Measurements from ENCODE around the gene CLEC4E.
"Not testable (repeated sequence)": the region's sequence is repeated elsewhere in the genome, so short reads cannot be mapped to it uniquely, and the experiment has no call there.

The CLEC4E gene

GRCh38 chr12:8540831-8541230 is at the start of gene CLEC4E:
CLEC4E (minus strand) TSS chr12:8540905; CDS start chr12:8540797, 108 bp downstream.
- DNase-seq (ENCODE audit: low spot score), result not testable (repeated sequence)
- in situ Hi-C loops (cut with MboI; ENCODE audit: low pct_unique_long_range_greater_than_20kb, low sequenced_read_pairs, unreplicated experiment), result loop anchor here (25.0 kb wide), 1 partner anchor 321 kb away; no protein-coding TSS in a partner anchor

GRCh38 chr12:8589679-8590078 is 49.0 kb upstream of the CLEC4E start:
- DNase-seq (ENCODE audit: low spot score), result no peak
- TF ChIP-seq CTCF (IDR thresholded peaks at IDR 0.05; ENCODE audit: extremely low read depth, insufficient read depth, missing control alignments), result no peak
- in situ Hi-C loops (cut with MboI; ENCODE audit: low pct_unique_long_range_greater_than_20kb, low sequenced_read_pairs, unreplicated experiment), result no loop called here

GRCh38 chr12:8584478-8584877 is 43.8 kb upstream of the CLEC4E start:
- in situ Hi-C loops (cut with MboI; ENCODE audit: low pct_unique_long_range_greater_than_20kb, low sequenced_read_pairs, unreplicated experiment); DNase-seq (ENCODE audit: low spot score): not testable (repeated sequence)

GRCh38 chr12:8584004-8584403 is 43.3 kb upstream of the CLEC4E start:
- TF ChIP-seq CTCF (IDR thresholded peaks at IDR 0.05; ENCODE audit: extremely low read depth, insufficient read depth, missing control alignments), result no peak
- DNase-seq (ENCODE audit: low spot score), result no peak
- in situ Hi-C loops (cut with MboI; ENCODE audit: low pct_unique_long_range_greater_than_20kb, low sequenced_read_pairs, unreplicated experiment), result no loop called here

GRCh38 chr12:8581098-8581784 is 40.5 kb upstream of the CLEC4E start:
- in situ Hi-C loops (cut with MboI; ENCODE audit: low pct_unique_long_range_greater_than_20kb, low sequenced_read_pairs, unreplicated experiment), result no loop called here
- no peak for TF ChIP-seq CTCF (IDR thresholded peaks at IDR 0.05; ENCODE audit: extremely low read depth, insufficient read depth, missing control alignments)
- DNase-seq (ENCODE audit: low spot score), result no peak

- no peak for DNase-seq (ENCODE audit: low spot score)
- TF ChIP-seq CTCF (IDR thresholded peaks at IDR 0.05; ENCODE audit: extremely low read depth, insufficient read depth, missing control alignments), result no peak
- in situ Hi-C loops (cut with MboI; ENCODE audit: low pct_unique_long_range_greater_than_20kb, low sequenced_read_pairs, unreplicated experiment), result no loop called here
Measured at GRCh38 chr12:8577879-8578278, 37.2 kb upstream of the CLEC4E start.

GRCh38 chr12:8572507-8572906 is 31.8 kb upstream of the CLEC4E start:
- TF ChIP-seq CTCF (IDR thresholded peaks at IDR 0.05; ENCODE audit: extremely low read depth, insufficient read depth, missing control alignments), result no peak
- in situ Hi-C loops (cut with MboI; ENCODE audit: low pct_unique_long_range_greater_than_20kb, low sequenced_read_pairs, unreplicated experiment), result no loop called here
- DNase-seq (ENCODE audit: low spot score), result no peak

GRCh38 chr12:8566525-8566924 is 25.8 kb upstream of the CLEC4E start:
- TF ChIP-seq CTCF (IDR thresholded peaks at IDR 0.05; ENCODE audit: extremely low read depth, insufficient read depth, missing control alignments), result no peak
- in situ Hi-C loops (cut with MboI; ENCODE audit: low pct_unique_long_range_greater_than_20kb, low sequenced_read_pairs, unreplicated experiment), result no loop called here
- no peak for DNase-seq (ENCODE audit: low spot score)

- in situ Hi-C loops (cut with MboI; ENCODE audit: low pct_unique_long_range_greater_than_20kb, low sequenced_read_pairs, unreplicated experiment), result not testable (repeated sequence)
Measured at GRCh38 chr12:8566052-8566451, 25.3 kb upstream of the CLEC4E start.

More at GRCh38 chr12:8566052-8566451, 25.3 kb upstream of the CLEC4E start:
- not testable (repeated sequence) for DNase-seq (ENCODE audit: low spot score)

All from GM13977 (cell line).